ENCODE data around the gene TSFM.
A peak's percentile ranks its signal among the peaks of the same experiment; 100 is the strongest.

Gene TSFM

GRCh38 chr12:57734591-57734990, 48.0 kb upstream of the TSFM start (continued):
- no peak for TF ChIP-seq ZNF658 (tag by site-specific recombination; IDR thresholded peaks at IDR 0.05)
- no peak for TF ChIP-seq ZBTB48 (tag by site-specific recombination; IDR thresholded peaks at IDR 0.05)
- TF ChIP-seq ZNF404 (tag by site-specific recombination; IDR thresholded peaks at IDR 0.05), result no peak
- TF ChIP-seq TSHZ1 (tag by site-specific recombination; IDR thresholded peaks at IDR 0.05; ENCODE audit: borderline replicate concordance), result no peak

- H3K9me3 ChIP-seq (ENCODE audit: control insufficient read depth, insufficient read depth, low read depth, low read length), result no peaks in the 10 kb centered on the region
- ChIA-PET POLR2A (interaction anchor here (0.7 to 1.6 kb wide), 3 partner anchors 9 to 12 kb away, joined by 3 to 8 read pairs (median 6); partner anchors contain the start of gene TSPAN31), CTCF (interaction anchor here (0.5 to 4.8 kb wide), 10 partner anchors 10 to 433 kb away, joined by 3 to 55 read pairs (median 3); no protein-coding TSS in a partner anchor)
- H3K36me3 ChIP-seq (ENCODE audit: control insufficient read depth in 2 of 2, insufficient read depth in 1 of 2, low read length in 2 of 2), result no peaks in the 10 kb centered on the region
- no peak for TF ChIP-seq SCRT1 (tag by site-specific recombination; IDR thresholded peaks at IDR 0.05; ENCODE audit: borderline replicate concordance)
- peak; percentile 62 for TF ChIP-seq SCRT2 (tag by site-specific recombination; IDR thresholded peaks at IDR 0.05)
- TF ChIP-seq ZBTB48 (tag by site-specific recombination; IDR thresholded peaks at IDR 0.05), result 0 out of 2 replicates have a peak, but pooled peaks have one; percentile 25
- H3K4me1 ChIP-seq (ENCODE audit: control insufficient read depth, insufficient read depth, low read length), result peaks cover 6% of the 10 kb centered on the region; the same call in 1 of the 2 replicates
- no peak overlapping the region for H3K4me3 ChIP-seq (ENCODE audit: low read depth, low read length)
- H3K27ac ChIP-seq (ENCODE audit: extremely low read depth, low read depth, low read length), result no peak overlapping the region
Measured at GRCh38 chr12:57735198-57735855, 47.3 kb upstream of the TSFM start.

- Histone ChIP-seq H3K36me3 (ENCODE audit: control insufficient read depth in 2 of 2, insufficient read depth in 1 of 2, low read length in 2 of 2) (no peaks in the 10 kb centered on the region), H3K4me1 (ENCODE audit: control insufficient read depth, insufficient read depth, low read length) (peaks cover 6% of the 10 kb centered on the region; the same call in 1 of the 2 replicates), H3K9me3 (ENCODE audit: control insufficient read depth, insufficient read depth, low read depth, low read length) (no peaks in the 10 kb centered on the region), H3K27ac (ENCODE audit: extremely low read depth, low read depth, low read length) (no peak overlapping the region), H3K4me3 (ENCODE audit: low read depth, low read length) (peak overlapping the region; percentile 27)
- CTCF ChIA-PET, result interaction anchor here (0.5 to 4.8 kb wide), 16 partner anchors 11 to 507 kb away, joined by 3 to 55 read pairs (median 3); partner anchors contain the start of genes EEF1AKMT3 and METTL1
- POLR2A ChIA-PET, result interaction anchor here (0.5 to 1.6 kb wide), 5 partner anchors 9 to 103 kb away, joined by 6 to 8 read pairs (median 6); partner anchors contain the start of gene TSPAN31
- no peak for TF ChIP-seq PBX3 (CRISPR knock-in tag; IDR thresholded peaks at IDR 0.05)
- TF ChIP-seq INSM2 (tag by site-specific recombination; IDR thresholded peaks at IDR 0.05), result no peak
- no peak for TF ChIP-seq ZNF660 (tag by site-specific recombination; IDR thresholded peaks at IDR 0.05)
- no peak for TF ChIP-seq ZNF155 (tag by site-specific recombination; IDR thresholded peaks at IDR 0.05)
- no peak for TF ChIP-seq ZNF777 (tag by site-specific recombination; IDR thresholded peaks at IDR 0.05; ENCODE audit: borderline replicate concordance)
- peak; percentile 99 for TF ChIP-seq ZBTB6 (tag by site-specific recombination; IDR thresholded peaks at IDR 0.05)
- no peak for TF ChIP-seq ZSCAN23 (tag by site-specific recombination; IDR thresholded peaks at IDR 0.05)
- TF ChIP-seq ZNF391 (tag by site-specific recombination; IDR thresholded peaks at IDR 0.05; ENCODE audit: borderline replicate concordance, low read depth), result no peak
- TF ChIP-seq KLF9 (tag by site-specific recombination; IDR thresholded peaks at IDR 0.05; ENCODE audit: low read depth), result peak; percentile 26; the same call in 1 of the 2 replicates
- peak; percentile 43; the same call in 1 of the 2 replicates for TF ChIP-seq KLF10 (tag by site-specific recombination; IDR thresholded peaks at IDR 0.05)
- no peak for TF ChIP-seq ZNF747 (tag by site-specific recombination; IDR thresholded peaks at IDR 0.05)
- no peak for TF ChIP-seq TSHZ1 (tag by site-specific recombination; IDR thresholded peaks at IDR 0.05; ENCODE audit: borderline replicate concordance)
- no peak for TF ChIP-seq ZNF544 (tag by site-specific recombination; IDR thresholded peaks at IDR 0.05)
Measured at GRCh38 chr12:57735952-57736740, 46.4 kb upstream of the TSFM start.

Measured in HEK293 (cell line).